ENCODE data around the gene ADORA3. TPM values are rescaled to one million over a fixed set of nuclear protein-coding genes. Genes with fewer than 3 reads are reported as not detected.

Gene ADORA3
- polyA plus RNA-seq, 4 donors = 0.49 to 1.1 (median 0.74) TPM

- no peak for DNase-seq (ENCODE audit: low read depth in 4 of 4, low spot score in 3 of 4)
These were observed 53.8 kb downstream of the ADORA3 start for GRCh38 chr1:111449703-111450017.

Other genes starting within 250 kb of the ADORA3 start
- not detected for gene CHIA, start 212.8 kb downstream of the ADORA3 start, polyA plus RNA-seq (ENCODE audit: insufficient read length in 4 of 4)
- 1 to 10 TPM; 2.1 to 6.8 (median 4.3) TPM for gene OVGP1, start 75.9 kb downstream of the ADORA3 start, polyA plus RNA-seq (ENCODE audit: insufficient read length in 4 of 4)
- 10 to 100 TPM; 27.6 to 42.8 (median 39.8) TPM for gene WDR77, start 54.4 kb downstream of the ADORA3 start, polyA plus RNA-seq (ENCODE audit: insufficient read length in 4 of 4)
- 100 to 1,000 TPM; 240 to 438 (median 366) TPM for gene ATP5PB, start 54.2 kb downstream of the ADORA3 start, polyA plus RNA-seq (ENCODE audit: insufficient read length in 4 of 4)
- 1 to 10 TPM; 3.9 to 5.2 (median 4.1) TPM for gene C1orf162, start 29.6 kb downstream of the ADORA3 start, polyA plus RNA-seq (ENCODE audit: insufficient read length in 4 of 4)
- 1 to 10 TPM in 2 of 4 donors, under 1 TPM in 2; 0.91 to 2.1 (median 1.1) TPM for gene TMIGD3, start within 50 bp of the ADORA3 start, polyA plus RNA-seq (ENCODE audit: insufficient read length in 4 of 4)
- gene RAP1A, start 116.2 kb upstream of the ADORA3 start, polyA plus RNA-seq (ENCODE audit: insufficient read length in 4 of 4) = 10 to 100 TPM; 67.6 to 89.2 (median 84.5) TPM
- gene INKA2, start 235.8 kb upstream of the ADORA3 start, polyA plus RNA-seq (ENCODE audit: insufficient read length in 4 of 4) = 1 to 10 TPM; 1.5 to 3.0 (median 2.6) TPM

Measured in left renal pelvis (tissue), 4 donors.